ENCODE results near the gene DUSP1. TPM values are rescaled to one million over a fixed set of nuclear protein-coding genes. Genes with fewer than 3 reads are reported as not detected.

DUSP1 gene
- total and polyA plus RNA-seq, 2 experiments from 2014 or later, result 547 to 583 TPM

DNA sequence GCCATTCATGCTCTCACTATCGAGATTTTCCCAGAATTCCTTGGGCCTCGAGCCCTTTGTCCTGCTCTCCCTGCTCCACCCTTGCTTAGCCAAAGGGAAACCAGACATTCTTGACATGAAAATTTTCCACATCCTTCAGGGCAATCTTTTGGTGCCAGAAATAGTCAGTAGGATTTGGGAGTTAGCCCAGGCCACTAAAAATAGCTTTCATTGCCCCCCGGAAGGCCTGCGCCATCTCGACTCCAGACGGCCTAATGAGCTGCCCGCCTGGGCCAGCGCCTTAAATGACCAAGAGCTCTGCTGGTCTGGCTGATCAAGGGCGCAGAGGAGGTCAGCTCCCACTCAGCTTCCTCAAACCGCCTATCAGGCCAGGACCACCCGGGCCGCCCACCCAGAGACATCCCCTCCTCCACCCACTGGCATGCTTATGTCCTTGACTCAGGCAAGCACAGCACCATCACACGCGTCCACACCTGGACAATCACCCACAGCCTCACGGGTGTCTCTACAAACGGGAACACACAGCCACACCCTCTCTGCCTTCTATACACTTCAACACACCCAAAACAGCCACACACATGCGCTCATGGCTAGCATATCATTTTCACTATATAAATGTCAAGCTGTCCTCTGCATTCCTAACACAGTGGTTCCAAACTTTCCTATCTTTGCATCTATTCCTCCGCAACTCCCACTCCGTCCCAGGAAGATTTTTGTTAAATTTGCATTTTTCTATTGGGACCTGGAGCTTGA is 20.9 kb downstream of the DUSP1 start:
- Histone ChIP-seq H3K79me2 (no peaks in the 10 kb centered on the region), H3K4me1 (ENCODE audit: insufficient read depth) (peaks cover 8% of the 10 kb centered on the region), H3K9me2 (replicated peaks; ENCODE audit: insufficient read depth) (no peaks in the 10 kb centered on the region), H3K36me3 (replicated peaks; ENCODE audit: insufficient read depth, low read depth) (no peaks in the 10 kb centered on the region), H3K4me2 (no peak overlapping the region), H3K27me3 (no peaks in the 10 kb centered on the region), H4K20me1 (ENCODE audit: insufficient read depth, poor library complexity, severe bottlenecking) (no peaks in the 10 kb centered on the region), H3K27ac (peak overlapping the region; percentile 43), H2AFZ (no peak overlapping the region), H3K4me3 (no peak overlapping the region), H3K9me3 (ENCODE audit: low read depth) (no peaks in the 10 kb centered on the region)
- no peak for TF ChIP-seq EZH2 (IDR thresholded peaks at IDR 0.05; ENCODE audit: borderline replicate concordance)
- TF ChIP-seq EZH2phosphoT487 (IDR thresholded peaks at IDR 0.05; ENCODE audit: low read depth, severe bottlenecking, unreplicated experiment), result no peak
- TF ChIP-seq, protein P1, sequence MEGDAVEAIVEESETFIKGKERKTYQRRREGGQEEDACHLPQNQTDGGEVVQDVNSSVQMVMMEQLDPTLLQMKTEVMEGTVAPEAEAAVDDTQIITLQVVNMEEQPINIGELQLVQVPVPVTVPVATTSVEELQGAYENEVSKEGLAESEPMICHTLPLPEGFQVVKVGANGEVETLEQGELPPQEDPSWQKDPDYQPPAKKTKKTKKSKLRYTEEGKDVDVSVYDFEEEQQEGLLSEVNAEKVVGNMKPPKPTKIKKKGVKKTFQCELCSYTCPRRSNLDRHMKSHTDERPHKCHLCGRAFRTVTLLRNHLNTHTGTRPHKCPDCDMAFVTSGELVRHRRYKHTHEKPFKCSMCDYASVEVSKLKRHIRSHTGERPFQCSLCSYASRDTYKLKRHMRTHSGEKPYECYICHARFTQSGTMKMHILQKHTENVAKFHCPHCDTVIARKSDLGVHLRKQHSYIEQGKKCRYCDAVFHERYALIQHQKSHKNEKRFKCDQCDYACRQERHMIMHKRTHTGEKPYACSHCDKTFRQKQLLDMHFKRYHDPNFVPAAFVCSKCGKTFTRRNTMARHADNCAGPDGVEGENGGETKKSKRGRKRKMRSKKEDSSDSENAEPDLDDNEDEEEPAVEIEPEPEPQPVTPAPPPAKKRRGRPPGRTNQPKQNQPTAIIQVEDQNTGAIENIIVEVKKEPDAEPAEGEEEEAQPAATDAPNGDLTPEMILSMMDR (IDR thresholded peaks at IDR 0.05; ENCODE audit: poor library complexity), result no peak
- no peak for DNase-seq (ENCODE audit: low spot score)
- WGBS (ENCODE audit: low lambda C conversion rate, missing lambda C conversion rate), result 67% methylated on average over 19 of the region's 19 CpGs

DNA sequence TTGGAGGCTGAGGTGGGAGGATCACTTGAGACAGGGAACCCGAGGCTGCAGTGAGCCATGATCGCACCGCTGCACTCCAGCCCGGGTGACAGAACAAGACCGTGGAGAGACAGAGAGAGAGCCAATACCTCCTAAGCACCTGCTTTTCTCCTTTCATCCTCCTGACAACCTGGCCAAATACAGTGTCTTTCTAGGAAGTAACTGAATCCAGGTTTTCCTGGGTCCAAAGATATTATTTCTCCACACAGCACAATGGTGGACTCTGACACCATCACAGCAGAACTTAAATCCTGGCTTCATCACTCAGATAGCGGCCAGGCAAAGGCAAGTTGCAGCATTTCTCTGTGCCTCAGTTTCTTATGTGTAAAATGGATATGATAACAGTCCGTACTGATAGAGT is 21.9 kb downstream of the DUSP1 start:
- TF ChIP-seq, protein P1 (IDR thresholded peaks at IDR 0.05; ENCODE audit: poor library complexity), result no peak
- TF ChIP-seq EZH2 (IDR thresholded peaks at IDR 0.05; ENCODE audit: borderline replicate concordance), result no peak
- TF ChIP-seq EZH2phosphoT487 (IDR thresholded peaks at IDR 0.05; ENCODE audit: low read depth, severe bottlenecking, unreplicated experiment), result no peak
- H2AFZ ChIP-seq, result no peak overlapping the region
- no peaks in the 10 kb centered on the region for H4K20me1 ChIP-seq (ENCODE audit: insufficient read depth, poor library complexity, severe bottlenecking)
- no peaks in the 10 kb centered on the region for H3K79me2 ChIP-seq
- no peaks in the 10 kb centered on the region for H3K9me3 ChIP-seq (ENCODE audit: low read depth)
- H3K27me3 ChIP-seq, result no peaks in the 10 kb centered on the region
- H3K4me2 ChIP-seq, result no peak overlapping the region
- H3K4me3 ChIP-seq, result no peak overlapping the region
- no peaks in the 10 kb centered on the region for H3K9me2 ChIP-seq (replicated peaks; ENCODE audit: insufficient read depth)
- no peak for DNase-seq (ENCODE audit: low spot score)
- peak overlapping the region; percentile 60 for H3K27ac ChIP-seq
- H3K36me3 ChIP-seq (replicated peaks; ENCODE audit: insufficient read depth, low read depth), result no peaks in the 10 kb centered on the region
- H3K4me1 ChIP-seq (ENCODE audit: insufficient read depth), result peaks cover 8% of the 10 kb centered on the region
- 98% methylated on average over 7 of the region's 7 CpGs for WGBS (ENCODE audit: low lambda C conversion rate, missing lambda C conversion rate)

DNA sequence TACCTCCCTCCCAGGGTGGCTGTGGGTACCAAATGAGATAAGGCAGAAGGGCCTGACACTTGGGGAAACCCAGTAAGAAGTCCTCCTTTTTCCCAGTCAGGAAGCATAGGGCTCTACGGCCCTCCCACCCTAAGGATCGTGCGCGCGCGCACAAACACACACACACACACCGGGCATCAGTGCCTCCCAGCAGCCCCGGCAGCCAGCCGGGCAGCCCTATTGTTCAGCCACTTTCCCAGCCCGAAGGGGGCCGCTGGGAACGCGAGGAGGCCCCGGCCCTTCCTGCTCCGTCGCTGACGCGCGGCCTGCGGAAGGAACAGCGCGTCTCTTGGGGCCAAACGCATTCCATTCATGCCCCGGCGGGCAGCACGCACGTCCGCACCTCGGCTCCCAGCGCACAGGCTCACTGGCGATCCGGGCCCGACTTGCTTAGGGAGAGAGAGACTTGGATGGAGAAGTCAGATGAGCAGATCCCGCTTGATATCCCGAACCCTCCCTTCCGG is 22.6 kb downstream of the DUSP1 start:
- peak overlapping the region; percentile 26 for H2AFZ ChIP-seq
- H3K27ac ChIP-seq, result peak overlapping the region; percentile 60
- H3K79me2 ChIP-seq, result no peaks in the 10 kb centered on the region
- 35% methylated on average over 36 of the region's 36 CpGs for WGBS (ENCODE audit: low lambda C conversion rate, missing lambda C conversion rate)
- no peak for TF ChIP-seq EZH2phosphoT487 (IDR thresholded peaks at IDR 0.05; ENCODE audit: low read depth, severe bottlenecking, unreplicated experiment)
- H3K9me2 ChIP-seq (replicated peaks; ENCODE audit: insufficient read depth), result no peaks in the 10 kb centered on the region
- H3K9me3 ChIP-seq (ENCODE audit: low read depth), result no peaks in the 10 kb centered on the region
- no peaks in the 10 kb centered on the region for H3K36me3 ChIP-seq (replicated peaks; ENCODE audit: insufficient read depth, low read depth)
- H3K4me3 ChIP-seq, result no peak overlapping the region
- no peaks in the 10 kb centered on the region for H3K27me3 ChIP-seq
- H3K4me1 ChIP-seq (ENCODE audit: insufficient read depth), result peaks cover 8% of the 10 kb centered on the region
- H3K4me2 ChIP-seq, result peak overlapping the region; percentile 38
- H4K20me1 ChIP-seq (ENCODE audit: insufficient read depth, poor library complexity, severe bottlenecking), result no peaks in the 10 kb centered on the region
- peak; percentile 54 for DNase-seq (ENCODE audit: low spot score)

DNA sequence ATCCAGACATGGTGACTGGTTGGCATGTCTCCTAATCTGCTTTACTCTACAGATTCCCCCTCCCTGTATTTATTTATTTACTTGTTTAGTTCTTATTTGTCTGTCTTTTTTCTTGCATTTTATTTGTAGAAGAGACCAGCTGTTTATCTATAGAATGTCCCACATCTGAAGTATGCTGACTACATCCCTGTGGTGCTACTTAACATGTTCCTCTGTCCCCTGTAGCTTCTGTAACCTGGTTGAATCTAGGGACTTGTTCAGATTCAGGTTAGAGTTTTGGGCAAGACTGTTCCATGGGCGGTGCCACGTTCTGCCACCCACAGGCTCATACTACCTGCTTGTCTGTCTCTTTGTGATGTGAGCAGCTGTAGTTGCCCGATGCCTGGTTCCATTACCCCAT is 23.5 kb downstream of the DUSP1 start:
- no peak overlapping the region for H2AFZ ChIP-seq
- H3K9me3 ChIP-seq (ENCODE audit: low read depth), result no peaks in the 10 kb centered on the region
- DNase-seq (ENCODE audit: low spot score), result no peak
- H3K27ac ChIP-seq, result peak overlapping the region; percentile 60
- H4K20me1 ChIP-seq (ENCODE audit: insufficient read depth, poor library complexity, severe bottlenecking), result no peaks in the 10 kb centered on the region
- H3K9me2 ChIP-seq (replicated peaks; ENCODE audit: insufficient read depth), result no peaks in the 10 kb centered on the region
- no peaks in the 10 kb centered on the region for H3K27me3 ChIP-seq
- no peaks in the 10 kb centered on the region for H3K79me2 ChIP-seq
- TF ChIP-seq EZH2 (IDR thresholded peaks at IDR 0.05; ENCODE audit: borderline replicate concordance) (no peak), EZH2phosphoT487 (IDR thresholded peaks at IDR 0.05; ENCODE audit: low read depth, severe bottlenecking, unreplicated experiment) (no peak)
- TF ChIP-seq, protein P1 (IDR thresholded peaks at IDR 0.05; ENCODE audit: poor library complexity), result no peak
- H3K4me2 ChIP-seq, result no peak overlapping the region
- no peak overlapping the region for H3K4me3 ChIP-seq
- H3K36me3 ChIP-seq (replicated peaks; ENCODE audit: insufficient read depth, low read depth), result no peaks in the 10 kb centered on the region
- H3K4me1 ChIP-seq (ENCODE audit: insufficient read depth), result peaks cover 8% of the 10 kb centered on the region
- WGBS (ENCODE audit: low lambda C conversion rate, missing lambda C conversion rate), result 64% methylated on average over 3 of the region's 3 CpGs

Data from hepatocyte (in vitro differentiated cells).